ENCODE measurements around the gene RGS10.

RGS10 gene

GRCh38 chr10:119517235-119518141, 25.0 kb downstream of the RGS10 start:
- peak; percentile 22 to 58 (median 32) for DNase-seq

- peak; percentile 57 to 76 (median 68) for DNase-seq
Observed at GRCh38 chr10:119516381-119517234, 25.9 kb downstream of the RGS10 start.

DNA sequence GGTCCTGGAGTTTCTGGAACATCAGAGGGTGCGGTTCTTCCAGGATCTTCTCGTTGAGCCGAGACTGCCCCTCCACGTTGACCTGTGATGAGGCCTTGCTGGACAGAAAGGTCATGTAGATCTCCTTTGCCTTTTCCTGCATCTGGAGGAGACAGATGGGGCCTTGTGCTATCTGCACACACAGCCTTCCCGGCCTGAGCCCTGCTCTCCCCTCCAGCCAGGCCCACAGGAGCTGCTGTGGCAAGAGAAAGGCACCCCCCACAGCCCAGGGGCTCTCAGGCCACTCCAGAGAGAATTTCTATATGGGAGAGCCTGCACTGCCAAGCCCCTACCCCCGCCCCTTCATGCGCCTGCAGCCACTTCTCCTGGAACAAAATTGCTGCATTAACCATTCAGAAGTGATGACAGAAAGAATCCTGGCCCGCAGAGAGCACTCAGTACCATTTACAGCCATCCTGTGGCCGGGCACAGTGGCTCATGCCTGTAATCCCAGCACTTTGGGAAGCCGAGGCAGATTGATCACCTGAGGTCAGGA, 26.9 kb downstream of the RGS10 start:
- DNase-seq: no peak

- no peak for DNase-seq
Observed at GRCh38 chr10:119514819-119515218, 27.7 kb downstream of the RGS10 start.

DNA sequence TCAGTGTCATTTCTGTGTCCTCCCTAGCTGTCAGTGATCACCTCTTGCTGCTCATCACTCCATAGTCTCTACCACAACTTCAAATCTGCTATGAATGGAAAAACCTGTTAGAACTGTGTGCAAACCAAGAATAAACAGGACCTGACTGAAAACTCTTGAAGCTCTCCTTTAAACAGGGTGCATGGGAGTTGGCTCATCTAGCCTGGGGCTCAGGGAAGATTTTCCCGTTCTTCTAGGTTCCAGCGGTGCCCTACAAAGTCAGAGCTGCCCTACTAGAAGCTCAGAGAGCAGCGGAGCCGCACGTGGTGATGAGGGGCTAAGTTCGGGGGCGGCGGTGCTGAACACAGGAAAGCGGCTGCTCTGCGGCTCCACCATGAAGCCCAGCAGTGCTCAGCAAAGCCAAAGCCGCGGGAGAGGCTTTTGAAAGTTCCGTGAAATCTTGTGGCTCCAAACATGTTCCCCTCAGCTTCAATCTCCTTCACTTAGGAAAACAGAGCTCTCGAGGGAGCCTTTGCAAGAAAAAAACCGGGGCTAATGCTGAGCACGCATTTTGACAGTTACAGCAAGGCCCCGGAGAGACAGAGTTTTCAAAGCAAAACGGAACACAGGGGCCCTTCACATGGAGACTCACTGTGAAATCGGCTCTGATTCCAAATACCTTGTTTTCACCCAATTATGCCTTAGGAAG, 30.5 kb downstream of the RGS10 start:
- DNase-seq: peak in 1 of 6 experiments; percentile 6

GRCh38 chr10:119509909-119510451, 32.5 kb downstream of the RGS10 start:
- DNase-seq: no peak

DNA sequence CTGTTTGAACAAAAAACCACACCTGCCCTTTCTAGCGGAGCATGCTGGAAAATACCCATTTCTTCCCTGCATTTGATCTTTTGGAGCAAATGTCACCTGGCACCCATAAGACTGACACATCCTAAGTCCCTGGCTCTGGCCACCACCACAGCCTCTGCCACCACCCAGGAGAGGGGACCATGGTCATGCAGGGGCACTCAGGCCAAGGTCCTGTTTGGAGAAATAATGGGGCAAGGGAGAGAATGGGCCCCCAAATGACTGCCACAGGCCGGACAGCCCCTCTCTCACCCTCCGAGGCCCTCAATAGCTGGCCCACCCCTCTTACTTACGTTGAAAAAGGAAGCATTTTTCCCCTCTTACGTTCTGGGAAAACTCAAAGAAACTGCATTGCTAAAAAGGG, 35.4 kb downstream of the RGS10 start:
- no peak for DNase-seq

DNA sequence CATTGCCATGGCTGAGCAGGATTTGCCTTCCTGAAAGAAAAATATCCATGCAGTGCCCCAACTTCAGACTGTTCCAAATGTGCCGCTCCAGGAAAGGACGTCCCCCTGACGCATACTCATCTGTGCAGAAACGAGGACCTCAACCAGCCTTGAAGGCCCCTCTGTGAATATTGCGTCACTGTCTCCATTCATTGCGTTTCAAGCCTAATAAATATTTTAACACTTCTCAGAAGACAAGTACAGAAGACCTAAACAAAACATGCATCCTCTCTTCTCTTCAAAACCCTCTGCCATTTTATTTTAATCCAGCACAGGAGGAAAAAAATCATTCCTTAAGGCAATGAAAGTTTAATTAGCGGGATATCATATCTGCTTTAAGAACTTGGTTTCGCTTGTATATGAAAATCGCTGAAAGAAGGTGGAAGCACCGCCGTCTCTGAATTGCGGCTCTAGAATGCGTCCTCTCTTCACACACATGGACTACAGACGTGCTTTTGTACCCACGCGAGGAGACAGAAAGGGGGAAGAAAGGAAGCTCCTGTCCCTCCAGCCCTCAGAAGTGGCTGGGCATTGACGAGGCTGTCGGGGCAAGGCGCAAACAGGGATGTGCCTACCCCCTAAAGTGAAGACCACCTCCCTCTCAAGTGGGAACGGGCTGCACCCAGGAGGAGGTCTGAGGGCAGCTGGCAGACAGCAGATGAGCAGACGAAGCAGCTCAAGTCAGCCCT, 36.8 kb downstream of the RGS10 start:
- DNase-seq: peak in 4 of 6 experiments; percentile 18 to 54 (median 40)

- peak in 3 of 6 experiments; percentile 33 to 43 (median 42) for DNase-seq
Observed at GRCh38 chr10:119505131-119505551, 37.4 kb downstream of the RGS10 start.

- peak in 1 of 6 experiments; percentile 33 for DNase-seq
Observed at GRCh38 chr10:119504651-119505050, 37.9 kb downstream of the RGS10 start.

DNA sequence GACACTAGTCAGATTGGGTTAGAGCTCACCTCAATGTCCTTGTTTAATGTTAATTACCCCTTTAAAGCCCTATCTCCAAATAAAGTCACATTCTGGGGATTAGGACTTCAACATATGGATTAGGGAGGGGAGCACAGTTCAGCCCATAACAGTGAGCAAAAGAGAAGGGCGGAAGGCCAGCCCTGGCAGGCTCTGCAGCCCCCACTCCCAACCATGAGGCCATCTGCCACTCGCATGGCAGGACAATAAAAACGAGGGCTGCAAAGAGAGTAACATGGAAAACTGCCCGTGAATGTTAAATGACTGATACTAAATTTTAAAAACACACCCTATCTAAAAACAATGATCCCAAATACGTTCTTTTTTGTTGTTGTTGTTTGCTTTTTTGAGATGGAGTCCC, 38.7 kb downstream of the RGS10 start:
- DNase-seq: no peak

GRCh38 chr10:119502618-119503155, 39.8 kb downstream of the RGS10 start:
- peak in 2 of 6 experiments; percentile 45 to 46 for DNase-seq

DNA sequence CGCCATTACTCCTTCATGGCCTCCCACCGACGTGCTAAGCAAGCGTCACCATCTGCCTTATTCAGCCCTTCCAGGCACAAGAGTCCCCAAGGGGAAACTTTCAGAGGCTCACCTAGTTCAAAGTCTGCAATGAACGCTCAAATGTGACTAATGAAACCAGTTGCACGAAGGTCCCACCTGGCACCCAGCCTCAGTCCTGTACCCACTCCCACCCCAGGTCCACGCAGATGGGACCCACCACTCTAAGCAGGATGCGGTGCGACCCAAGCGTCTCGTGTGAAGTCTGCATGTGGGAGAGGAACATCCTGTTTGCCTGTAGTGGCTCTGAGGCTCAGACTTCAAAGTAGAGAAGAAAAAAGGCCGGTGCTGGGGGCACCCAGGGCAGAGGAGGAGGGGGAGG, 40.3 kb downstream of the RGS10 start:
- DNase-seq: peak; percentile 76 to 94 (median 84)

DNA sequence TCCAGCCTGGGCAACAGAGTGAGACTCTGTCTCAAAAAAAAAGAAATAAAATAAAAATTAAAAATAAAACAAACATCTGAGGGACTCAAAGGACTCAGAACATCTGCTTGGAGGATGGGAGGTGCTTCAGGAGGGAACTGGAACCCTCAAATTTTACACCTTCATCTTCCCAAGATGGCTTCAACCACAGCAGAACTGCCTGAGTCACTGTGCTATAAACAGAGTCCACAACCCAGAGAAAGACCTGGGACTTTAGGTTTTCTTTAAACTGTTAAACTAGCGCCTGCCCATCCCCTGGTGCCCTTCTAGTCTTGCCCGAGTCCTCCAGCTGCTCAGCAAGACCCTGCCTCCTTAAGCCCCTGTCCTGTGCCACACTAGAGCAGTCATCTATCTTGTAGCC, 40.8 kb downstream of the RGS10 start:
- peak in 2 of 6 experiments; percentile 9 to 43 for DNase-seq

DNA sequence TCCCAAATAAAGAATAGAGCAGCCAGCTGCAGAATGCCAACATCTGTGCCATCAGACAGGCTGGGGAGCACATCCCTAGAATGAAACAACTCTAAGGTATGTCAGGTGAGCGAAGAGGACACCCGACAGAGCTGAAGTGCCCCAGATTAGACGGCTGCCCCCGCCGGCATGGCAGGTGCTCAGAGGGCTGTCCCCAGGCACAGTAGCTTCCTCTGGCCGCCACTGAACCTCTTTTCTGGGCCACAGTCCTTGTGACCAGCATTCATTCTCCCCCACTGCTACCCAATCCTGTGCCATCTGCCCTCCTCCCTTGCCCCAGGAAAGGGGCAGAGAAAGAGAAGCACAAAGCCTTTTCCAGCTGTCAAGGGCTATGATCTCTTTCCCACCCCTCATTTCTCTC, 41.7 kb downstream of the RGS10 start:
- no peak for DNase-seq

- peak in 1 of 6 experiments; percentile 17 for DNase-seq
Observed at GRCh38 chr10:119500123-119500795, 42.3 kb downstream of the RGS10 start.

- no peak for DNase-seq
Observed at GRCh38 chr10:119499677-119500002, 42.9 kb downstream of the RGS10 start.

DNA sequence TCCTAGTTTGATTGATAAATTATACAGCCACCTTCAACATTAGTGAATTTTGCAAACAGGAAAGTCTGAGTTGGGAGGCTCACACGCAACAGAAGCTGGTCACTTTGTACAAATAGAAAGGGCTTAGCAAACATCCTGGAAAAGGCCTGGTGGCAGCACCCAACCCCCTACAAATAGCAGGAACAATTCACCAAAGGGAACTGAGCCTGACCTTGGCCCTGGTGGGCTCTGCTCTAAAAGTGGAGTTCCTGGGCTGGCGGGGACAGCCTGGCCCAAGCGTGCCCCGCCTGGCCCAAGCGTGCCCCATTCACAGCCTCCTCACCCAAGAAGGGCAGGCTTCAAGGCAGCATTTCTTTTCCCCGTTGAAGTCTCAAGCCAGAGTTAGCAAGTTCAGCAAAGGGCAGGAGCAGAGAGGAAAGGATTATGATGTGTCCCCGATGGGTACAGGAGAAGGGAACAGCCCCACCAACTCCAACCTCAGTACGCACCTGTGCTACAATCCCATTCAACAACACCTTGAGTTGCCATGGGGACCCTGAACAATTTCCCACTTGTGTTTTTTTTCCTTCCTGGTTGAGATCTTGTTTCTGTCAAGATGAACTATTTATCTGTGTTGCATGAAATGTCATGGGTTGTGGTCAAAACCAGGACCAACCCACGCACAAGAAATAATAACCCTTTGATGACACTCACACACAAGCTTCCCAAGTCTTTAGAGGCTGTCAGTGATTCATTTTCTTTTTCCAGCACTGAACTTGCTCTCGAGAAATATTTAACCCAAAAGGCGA, 43.4 kb downstream of the RGS10 start:
- DNase-seq: peak in 5 of 6 experiments; percentile 19 to 32 (median 28)

- DNase-seq: no peak
Observed at GRCh38 chr10:119497243-119497642, 45.3 kb downstream of the RGS10 start.

GRCh38 chr10:119496273-119496672, 46.2 kb downstream of the RGS10 start:
- DNase-seq: no peak
